Suppressor macrophage treated with lipopolysaccharide for 4 hours (primary cell): ENCODE measurements around the gene IL4.
"Not testable (repeated sequence)": the region's sequence is repeated elsewhere in the genome, so short reads cannot be mapped to it uniquely, and the experiment has no call there.

Experiments used
- DNase-seq: peaks from one replicate; pipeline ENCODE4 v3.0.0-alpha.2; 2020

The IL4 gene

GRCh38 chr5:132673939-132674630 lies at the start of gene IL4:
IL4 (plus strand) TSS chr5:132673989; CDS start chr5:132674051, 62 bp downstream.
- DNase-seq: no peak

- DNase-seq: no peak
Measured at GRCh38 chr5:132627470-132627869, 46.3 kb upstream of the IL4 start.

DNA sequence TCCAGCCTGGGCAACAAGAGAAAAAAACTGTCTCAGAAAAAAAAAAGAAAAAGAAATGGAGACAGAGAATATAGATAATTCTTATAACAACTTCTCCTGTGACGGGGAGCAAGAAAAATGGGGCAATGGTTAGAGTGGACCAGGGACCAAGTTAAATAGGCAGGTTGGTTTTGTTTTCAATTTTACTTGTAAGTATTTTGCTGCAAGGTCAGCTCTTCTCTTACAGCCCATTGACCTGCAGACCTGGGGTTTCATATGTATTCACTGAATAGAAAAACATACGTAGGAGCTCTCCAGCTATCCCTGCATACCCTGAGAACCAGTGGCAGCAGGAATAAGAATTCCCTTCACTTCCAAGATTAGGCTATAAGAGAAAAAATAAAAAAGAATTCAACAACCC lies 45.0 kb upstream of the IL4 start:
- DNase-seq: no peak

GRCh38 chr5:132629230-132629944 lies 44.4 kb upstream of the IL4 start:
- DNase-seq: no peak

- not testable (repeated sequence) for DNase-seq
Measured at GRCh38 chr5:132633587-132633986, 40.2 kb upstream of the IL4 start.

DNA sequence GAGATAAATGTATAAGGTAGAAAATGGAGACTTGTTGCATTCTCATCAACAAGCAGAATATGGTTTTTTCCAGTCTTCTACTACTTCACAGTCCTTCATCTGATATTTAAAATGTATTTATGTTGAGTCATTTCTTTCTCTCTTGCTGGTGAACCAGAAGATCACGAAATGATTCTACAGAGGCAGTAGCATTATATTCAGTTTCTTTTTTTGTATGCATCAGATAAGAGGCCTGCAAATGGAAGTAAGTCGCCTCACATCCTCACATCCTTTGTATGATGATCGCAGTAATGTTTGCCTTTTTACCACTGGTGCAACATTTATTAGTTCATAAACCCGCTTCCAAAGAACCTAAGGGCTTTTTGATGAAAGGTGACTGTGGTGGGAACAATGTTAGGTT lies 37.9 kb upstream of the IL4 start:
- no peak for DNase-seq

- no peak for DNase-seq
Measured at GRCh38 chr5:132637241-132637640, 36.5 kb upstream of the IL4 start.

DNA sequence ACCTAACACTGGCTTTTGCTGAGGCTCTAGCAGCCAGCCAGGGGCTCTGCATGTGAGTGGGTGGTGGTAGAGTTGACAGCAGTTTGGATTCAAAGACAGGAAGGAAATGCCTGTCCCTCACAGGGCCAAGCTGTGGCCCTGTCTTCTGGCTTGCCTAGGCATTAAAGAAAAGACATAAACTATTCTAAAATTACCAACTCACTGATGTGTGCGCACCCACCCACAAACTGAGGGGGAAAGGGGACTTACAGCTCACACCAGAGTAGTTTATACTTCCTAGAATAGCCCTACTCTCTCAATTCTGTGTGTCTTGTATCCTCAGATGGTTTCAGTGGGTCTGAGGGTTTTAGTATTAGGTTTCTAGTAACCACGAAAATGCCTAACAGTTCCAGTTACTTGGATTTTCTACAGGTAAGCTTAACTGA lies 34.1 kb upstream of the IL4 start:
- no peak for DNase-seq

DNA sequence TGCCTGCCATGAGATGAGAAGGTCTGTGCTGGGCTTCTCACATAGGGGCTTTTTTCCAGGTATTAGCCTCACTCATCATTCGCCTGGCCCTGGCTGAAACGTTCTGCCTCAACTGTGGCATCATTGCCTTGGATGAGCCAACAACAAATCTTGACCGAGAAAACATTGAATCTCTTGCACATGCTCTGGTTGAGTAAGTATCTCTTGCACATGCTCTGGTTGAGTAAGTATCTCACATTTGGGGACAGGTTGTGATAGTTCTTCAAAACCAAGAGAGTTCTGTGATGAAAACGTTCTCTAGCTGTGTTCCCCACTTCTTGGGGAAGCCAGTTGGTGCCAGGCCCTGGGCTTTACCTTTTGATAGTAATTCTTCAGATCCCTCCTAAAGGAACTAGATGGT lies 33.2 kb upstream of the IL4 start:
- no peak for DNase-seq

- peak; percentile 15 for DNase-seq
Measured at GRCh38 chr5:132641241-132641723, 32.5 kb upstream of the IL4 start.

GRCh38 chr5:132641841-132642240 lies 31.9 kb upstream of the IL4 start:
- DNase-seq: no peak

DNA sequence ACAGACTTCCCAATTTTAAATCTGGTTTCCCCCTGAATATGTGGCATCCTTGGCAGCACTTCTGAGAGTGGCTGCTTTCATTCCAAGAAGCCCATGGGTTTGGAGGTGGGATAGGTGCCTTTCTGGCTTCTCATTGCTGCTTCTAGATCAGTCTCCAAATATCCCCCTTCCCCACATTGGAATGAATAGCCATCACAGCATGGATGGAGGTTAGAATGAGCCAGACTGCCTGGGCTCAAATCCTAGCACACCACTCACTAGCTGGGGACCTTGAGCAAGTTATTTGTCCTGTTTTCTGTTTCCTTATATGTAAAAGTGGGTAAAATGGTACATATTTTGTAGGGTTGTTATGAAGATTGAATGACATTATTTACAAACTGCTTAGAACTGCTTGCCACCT lies 29.6 kb upstream of the IL4 start:
- DNase-seq: no peak

GRCh38 chr5:132646583-132647266 lies 27.1 kb upstream of the IL4 start:
- DNase-seq: no peak

- no peak for DNase-seq
Measured at GRCh38 chr5:132647473-132647872, 26.3 kb upstream of the IL4 start.

DNA sequence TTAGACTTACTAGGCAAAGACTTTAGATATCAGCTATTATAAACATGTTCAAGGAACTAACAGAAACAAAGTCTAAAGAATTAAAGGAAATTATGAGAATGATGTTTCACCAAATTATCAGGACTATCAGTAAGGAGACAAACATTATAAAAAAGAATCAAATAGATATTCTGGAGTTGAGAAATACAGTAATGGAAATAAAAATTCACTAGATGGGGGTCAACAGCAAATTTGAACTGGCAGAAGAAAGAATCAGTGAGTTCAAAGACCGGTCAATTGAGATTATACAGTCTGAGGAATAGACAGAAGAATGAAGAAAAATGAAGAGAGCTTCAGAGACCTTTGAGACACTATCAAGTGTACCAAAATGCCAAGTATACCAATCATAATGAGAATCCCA lies 25.4 kb upstream of the IL4 start:
- DNase-seq: no peak

DNA sequence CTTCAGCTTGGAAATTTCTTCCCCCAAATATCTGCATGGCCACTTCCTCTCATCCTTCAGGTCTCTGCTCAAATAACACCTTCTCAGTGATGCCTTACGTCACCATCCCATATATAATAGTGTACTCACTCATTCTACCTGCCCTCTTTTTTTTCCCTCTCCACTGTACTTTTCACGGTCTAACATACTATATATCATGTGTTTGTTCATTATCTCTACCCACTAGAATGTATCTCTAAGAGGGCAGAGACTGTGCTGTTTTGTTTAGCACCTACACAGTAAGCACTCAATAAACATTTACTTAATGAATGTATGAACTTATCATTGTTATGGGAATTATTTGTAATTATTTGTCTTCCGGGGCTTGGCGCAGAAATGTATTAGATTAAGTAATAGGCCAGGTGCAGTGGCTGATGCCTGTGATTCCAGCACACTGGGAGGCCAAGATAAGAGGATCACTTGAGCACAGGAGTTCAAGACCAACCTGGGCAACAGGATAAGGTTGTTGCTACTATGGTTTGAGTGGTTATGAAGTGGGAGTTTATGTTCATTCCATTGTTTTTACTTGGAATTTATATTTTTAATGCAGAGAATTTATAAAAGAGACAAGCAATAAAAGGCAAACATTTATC lies 21.8 kb upstream of the IL4 start:
- DNase-seq: no peak

DNA sequence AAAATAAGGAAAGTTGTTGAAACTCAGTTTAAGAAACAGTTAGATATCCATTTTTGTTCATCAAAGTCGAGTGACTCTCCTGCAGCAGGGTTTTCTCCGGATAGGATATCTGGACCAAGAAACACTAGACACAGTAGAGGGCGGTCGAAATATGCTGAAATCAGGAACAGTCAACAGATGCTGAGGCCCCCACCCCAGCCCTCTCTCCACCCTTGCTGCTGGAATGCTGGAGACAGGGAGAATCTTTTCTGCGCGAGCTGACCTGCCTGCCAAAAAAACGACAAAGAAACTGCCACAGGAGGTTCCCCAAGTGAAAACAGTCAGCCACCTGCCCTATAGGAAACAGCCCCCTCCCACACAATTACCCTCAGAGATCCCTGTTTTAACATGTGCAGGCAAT lies 20.1 kb upstream of the IL4 start:
- DNase-seq: no peak

GRCh38 chr5:132655821-132656773 lies 17.7 kb upstream of the IL4 start:
- DNase-seq: peak; percentile 9

DNA sequence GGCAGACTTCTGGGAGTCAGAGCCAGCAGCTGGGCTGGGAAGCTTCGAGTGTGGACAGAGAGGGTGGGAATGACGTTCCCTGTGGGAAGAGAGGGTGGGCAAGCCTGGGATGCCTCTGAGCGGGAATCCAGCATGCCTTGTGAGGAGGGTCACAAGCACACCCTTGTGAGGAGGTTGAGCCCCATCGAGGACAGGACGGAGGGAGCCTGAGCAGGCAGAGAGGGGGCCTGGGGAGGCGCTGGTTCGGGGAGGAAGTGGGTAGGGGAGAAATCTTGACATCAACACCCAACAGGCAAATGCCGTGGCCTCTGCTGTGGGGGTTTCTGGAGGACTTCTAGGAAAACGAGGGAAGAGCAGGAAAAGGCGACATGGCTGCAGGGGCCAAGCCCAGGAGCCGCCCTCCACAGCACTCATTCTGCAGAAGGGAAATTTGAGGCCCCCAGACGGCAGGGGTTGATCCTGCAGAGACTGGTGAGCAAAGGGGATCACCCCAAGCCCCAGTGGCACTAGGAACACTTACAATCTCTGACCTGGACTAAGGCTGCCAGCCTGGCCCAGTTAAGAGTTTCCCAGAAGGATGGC lies 16.9 kb upstream of the IL4 start:
- DNase-seq: no peak

GRCh38 chr5:132657676-132658380 lies 16.0 kb upstream of the IL4 start, which contains the start of gene IL13:
IL13 (plus strand) TSS chr5:132658173; CDS start chr5:132658187, 14 bp downstream.
- DNase-seq: no peak
